ENCODE results near the gene HCRTR1. TPM values are rescaled to one million over a fixed set of nuclear protein-coding genes. Genes with fewer than 3 reads are reported as not detected.

Gene HCRTR1
- total RNA-seq, 4 donors from 2014 or later: 1.6 TPM; not detected in 3

DNA sequence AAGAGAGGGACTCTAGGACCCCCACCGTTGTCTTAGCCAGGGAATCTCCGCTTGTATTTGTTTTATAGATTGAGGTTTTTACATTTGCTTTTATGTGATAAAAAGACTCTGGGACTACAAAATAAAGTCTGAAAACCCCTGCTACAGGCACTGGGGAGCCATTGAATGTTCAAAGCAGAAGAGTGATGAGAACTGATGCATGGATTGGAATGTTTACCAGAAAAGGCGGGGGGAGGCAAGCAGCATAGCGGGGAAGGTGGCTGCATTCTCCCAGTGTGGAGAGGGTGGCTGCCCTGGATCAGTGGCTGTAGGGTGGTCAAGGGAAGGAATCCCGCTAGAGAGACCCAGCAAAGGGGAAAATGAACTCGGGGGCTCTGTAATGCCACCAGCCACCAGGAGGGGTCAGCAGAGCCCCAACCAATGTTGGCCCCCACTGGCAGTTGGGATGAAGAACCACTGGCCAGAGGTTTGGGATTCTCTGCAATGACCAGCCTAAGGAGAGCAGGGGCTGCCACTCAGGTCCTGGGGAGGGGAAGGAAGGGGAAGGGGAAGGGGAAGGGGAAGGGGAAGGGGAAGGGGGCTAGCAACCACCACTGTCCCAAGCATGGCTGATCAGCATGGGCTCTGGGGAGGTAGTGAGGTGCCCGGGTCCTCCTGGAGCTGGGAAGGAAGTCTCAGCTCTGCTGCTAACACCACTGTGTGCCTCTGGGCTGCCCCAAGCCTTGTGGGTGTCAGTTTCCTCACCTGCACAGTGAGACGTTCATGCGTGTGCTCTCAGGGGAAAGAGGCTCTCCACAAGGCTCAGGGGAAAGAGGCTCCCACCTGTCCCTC lies 46.3 kb downstream of the HCRTR1 start:
- TF ChIP-seq, protein P1, sequence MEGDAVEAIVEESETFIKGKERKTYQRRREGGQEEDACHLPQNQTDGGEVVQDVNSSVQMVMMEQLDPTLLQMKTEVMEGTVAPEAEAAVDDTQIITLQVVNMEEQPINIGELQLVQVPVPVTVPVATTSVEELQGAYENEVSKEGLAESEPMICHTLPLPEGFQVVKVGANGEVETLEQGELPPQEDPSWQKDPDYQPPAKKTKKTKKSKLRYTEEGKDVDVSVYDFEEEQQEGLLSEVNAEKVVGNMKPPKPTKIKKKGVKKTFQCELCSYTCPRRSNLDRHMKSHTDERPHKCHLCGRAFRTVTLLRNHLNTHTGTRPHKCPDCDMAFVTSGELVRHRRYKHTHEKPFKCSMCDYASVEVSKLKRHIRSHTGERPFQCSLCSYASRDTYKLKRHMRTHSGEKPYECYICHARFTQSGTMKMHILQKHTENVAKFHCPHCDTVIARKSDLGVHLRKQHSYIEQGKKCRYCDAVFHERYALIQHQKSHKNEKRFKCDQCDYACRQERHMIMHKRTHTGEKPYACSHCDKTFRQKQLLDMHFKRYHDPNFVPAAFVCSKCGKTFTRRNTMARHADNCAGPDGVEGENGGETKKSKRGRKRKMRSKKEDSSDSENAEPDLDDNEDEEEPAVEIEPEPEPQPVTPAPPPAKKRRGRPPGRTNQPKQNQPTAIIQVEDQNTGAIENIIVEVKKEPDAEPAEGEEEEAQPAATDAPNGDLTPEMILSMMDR (IDR thresholded peaks at IDR 0.05): peak in 2 of 3 donors; percentile 88 to 93
- DNase-seq (ENCODE audit: low spot score) (peak; percentile 57), ATAC-seq (ENCODE audit: low FRiP score) (peak; percentile 57)

DNA sequence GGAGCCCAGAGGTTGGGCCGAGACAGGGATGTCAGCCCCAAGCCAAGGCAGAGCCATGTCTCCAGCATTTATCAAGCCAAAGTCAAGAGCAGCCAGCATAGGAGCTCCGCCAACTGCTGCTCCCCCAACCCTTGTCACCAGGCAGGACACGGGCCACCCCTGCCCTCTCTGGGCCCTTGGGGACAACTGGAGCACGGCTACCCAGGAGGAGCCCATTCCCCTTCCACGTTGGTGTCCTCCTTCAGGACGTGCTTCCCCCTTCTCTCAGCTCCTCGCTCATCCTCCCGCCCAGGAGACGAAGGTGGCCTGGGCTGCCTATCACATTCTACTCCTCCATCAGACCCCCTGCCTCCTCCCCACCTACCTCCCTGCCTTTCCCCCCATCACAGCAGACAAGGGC lies 47.0 kb downstream of the HCRTR1 start:
- DNase-seq (ENCODE audit: low spot score): no peak
- ATAC-seq (ENCODE audit: low FRiP score): no peak
- TF ChIP-seq, protein P1 (IDR thresholded peaks at IDR 0.05): no peak

- ATAC-seq (ENCODE audit: low FRiP score): no peak
- no peak for DNase-seq (ENCODE audit: low spot score)
- TF ChIP-seq, protein P1 (IDR thresholded peaks at IDR 0.05): no peak
These were observed 47.9 kb downstream of the HCRTR1 start for GRCh38 chr1:31665234-31665878.

GRCh38 chr1:31666263-31666963 lies 48.9 kb downstream of the HCRTR1 start:
- no peak for DNase-seq (ENCODE audit: low spot score)
- TF ChIP-seq, protein P1 (IDR thresholded peaks at IDR 0.05): no peak
- peak; percentile 48 for ATAC-seq (ENCODE audit: low FRiP score)

DNA sequence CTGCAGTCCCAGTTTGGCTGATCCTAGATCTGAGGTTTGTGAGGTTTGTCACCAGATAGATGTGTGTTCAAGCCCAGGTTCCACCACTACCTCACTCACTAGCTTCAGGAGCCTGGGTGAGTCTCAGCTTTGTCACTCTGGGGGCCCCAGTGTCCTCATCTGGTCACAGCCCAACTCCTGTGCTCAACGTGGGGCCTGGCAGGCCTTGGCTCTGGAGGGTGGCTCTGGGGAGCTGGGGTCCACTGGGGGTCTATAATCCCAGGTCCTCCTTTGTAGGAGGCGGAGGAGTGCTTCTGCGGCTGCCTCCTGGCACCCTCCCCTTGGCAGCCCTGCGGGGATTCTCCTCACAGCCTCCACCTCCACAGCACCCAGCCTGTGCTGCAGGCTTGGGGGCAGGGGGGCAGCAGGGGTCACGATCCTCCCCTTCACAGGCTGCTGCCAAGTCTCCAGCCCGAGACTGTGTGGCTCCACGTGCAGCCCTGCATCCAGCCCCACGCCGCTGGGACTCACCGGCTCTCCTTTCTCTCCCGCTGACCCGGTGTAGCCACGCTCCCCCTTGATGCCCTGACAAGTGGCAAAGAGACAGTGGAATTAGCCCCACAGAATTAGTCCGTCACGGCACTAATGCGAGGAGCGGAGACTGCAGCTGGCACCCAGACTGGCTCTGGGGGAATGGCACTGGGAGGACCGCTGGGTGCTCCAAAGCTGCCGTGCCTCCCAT lies 49.7 kb downstream of the HCRTR1 start:
- no peak for DNase-seq (ENCODE audit: low spot score)
- no peak for ATAC-seq (ENCODE audit: low FRiP score)
- TF ChIP-seq, protein P1 (IDR thresholded peaks at IDR 0.05): no peak

DNA sequence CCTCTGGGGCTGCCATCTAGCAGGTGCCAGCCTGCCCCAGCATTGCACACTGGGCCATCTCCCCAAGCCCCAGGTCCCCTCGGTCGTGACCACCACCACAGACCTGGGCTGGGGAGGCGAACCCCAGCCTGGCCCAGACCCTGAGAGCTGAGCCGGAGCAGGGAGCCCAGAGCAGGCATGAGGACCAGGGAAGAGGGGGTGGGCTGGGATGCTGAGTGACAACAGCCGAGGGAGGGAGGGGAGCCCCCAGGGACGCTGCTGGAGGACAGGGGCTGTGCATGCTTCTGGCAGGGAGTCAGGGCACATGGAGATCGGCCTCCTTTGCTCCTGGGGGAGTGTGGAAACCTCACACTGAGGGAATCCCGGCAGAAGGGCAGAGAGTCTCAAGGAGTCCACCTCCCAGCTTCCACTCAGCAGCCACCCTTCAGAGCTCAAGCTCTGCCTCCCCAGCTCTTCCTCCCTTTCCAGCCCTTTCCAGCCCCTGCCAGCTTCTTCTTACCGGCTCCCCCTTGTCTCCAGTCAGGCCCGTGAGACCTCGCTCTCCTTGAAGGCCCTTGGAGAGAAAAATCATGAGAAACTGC lies 50.9 kb downstream of the HCRTR1 start:
- TF ChIP-seq, protein P1 (IDR thresholded peaks at IDR 0.05): no peak
- ATAC-seq (ENCODE audit: low FRiP score) (no peak), DNase-seq (ENCODE audit: low spot score) (no peak)

Data from omental fat pad (tissue), 4 donors.